Activated CD8-positive, alpha-beta memory T cell treated with anti-CD3 and anti-CD28 coated beads, Interleukin-2, amount 50 U/mL, for 1 hour (primary cell): ENCODE results near the gene ANKS1B.

Experiments
- DNase-seq: peaks from one replicate; pipeline ENCODE4 v3.0.0-alpha.2; 2020; ENCODE audit errors: extremely low read depth

ANKS1B gene

DNA sequence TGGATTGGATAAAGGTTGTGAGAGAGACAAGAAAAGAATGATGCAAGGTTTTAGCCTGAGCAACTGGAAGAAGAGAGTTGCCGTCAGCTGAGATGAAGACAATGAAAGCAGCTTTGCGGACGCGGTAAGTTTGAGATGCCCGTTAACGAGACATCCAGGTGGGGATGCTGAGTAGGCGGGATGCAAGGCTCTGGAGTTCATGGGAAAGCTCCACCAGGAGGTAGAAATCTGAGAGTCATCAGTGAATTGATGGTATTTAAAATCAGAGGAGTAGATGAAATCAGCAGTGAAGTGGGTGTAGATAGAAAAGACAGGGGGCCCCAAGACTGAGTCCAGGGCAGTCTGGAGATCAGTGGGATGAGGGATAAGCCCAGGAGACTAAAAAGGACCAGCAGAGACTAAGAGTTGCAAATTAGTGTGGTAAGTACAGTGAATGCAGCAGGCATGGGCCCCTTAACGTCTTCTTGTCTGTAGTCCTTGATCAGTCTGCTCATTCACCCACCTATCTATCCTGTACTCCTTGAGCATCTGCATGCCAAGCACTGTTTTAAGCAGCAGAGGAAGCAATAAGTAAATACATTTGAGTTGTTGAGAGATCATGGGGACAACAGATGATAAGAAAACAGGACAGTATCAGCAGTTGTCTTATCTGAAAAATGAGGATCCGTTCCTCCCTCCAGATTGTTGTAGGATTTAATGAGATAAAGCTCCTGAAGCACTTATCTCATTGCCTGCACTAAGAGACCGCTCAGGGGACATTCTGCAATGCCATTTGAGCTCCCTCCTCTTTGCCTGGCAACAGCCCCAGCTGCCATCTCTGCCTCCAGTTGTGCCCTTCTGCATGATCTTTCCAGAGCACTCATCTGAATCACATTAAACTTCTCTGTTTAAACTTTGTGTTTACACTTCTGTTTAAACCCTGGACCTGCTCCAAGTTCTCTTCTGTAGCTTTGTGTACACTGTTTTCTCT, 1248.1 kb downstream of the ANKS1B start:
- no peak for DNase-seq

GRCh38 chr12:98735821-98736220, 1248.9 kb downstream of the ANKS1B start:
- DNase-seq, result no peak

GRCh38 chr12:98733667-98734350, 1250.9 kb downstream of the ANKS1B start:
- no peak for DNase-seq

GRCh38 chr12:98730412-98730811, 1254.3 kb downstream of the ANKS1B start:
- DNase-seq, result no peak

- DNase-seq, result no peak
Measured at GRCh38 chr12:98727196-98727595, 1257.5 kb downstream of the ANKS1B start.

DNA sequence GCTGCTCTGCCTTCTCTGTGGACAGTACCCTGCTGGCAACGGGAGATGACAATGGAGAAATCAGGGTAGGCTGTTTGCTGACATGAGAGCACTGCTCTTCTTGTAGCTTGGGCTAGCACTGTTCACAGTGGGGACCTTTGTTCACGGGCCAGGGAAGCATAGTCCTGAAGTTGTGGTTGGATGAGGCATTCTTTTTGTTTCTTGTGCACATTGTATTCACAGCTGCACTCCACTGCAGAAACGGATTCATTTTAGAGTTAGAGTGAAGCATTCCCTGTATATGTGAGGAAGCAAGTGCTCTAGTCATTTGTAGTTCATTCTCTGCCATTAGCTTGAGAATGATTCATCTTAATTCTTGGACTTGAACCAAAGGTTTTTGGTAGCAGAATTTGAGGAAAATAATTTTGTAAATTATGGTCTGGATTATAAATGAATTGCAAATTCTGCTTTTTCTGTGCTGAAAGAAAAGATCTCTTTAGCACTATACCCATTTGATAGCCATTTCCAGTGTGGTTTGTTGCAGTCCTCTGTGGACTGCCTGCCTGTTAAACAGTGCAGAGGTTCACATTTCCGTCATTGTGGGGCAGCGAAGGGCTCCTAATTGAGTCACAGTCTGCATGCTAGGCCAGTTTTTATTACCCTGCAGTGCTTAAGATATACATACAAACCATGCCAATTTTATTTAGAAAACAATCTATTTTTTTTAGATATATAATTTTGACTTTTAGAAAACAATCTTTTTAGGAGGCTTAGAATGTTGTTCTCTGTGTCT, 1259.1 kb downstream of the ANKS1B start:
- DNase-seq, result no peak

GRCh38 chr12:98724384-98725155, 1260.2 kb downstream of the ANKS1B start:
- no peak for DNase-seq

GRCh38 chr12:98721204-98721702, 1263.5 kb downstream of the ANKS1B start:
- DNase-seq, result no peak

DNA sequence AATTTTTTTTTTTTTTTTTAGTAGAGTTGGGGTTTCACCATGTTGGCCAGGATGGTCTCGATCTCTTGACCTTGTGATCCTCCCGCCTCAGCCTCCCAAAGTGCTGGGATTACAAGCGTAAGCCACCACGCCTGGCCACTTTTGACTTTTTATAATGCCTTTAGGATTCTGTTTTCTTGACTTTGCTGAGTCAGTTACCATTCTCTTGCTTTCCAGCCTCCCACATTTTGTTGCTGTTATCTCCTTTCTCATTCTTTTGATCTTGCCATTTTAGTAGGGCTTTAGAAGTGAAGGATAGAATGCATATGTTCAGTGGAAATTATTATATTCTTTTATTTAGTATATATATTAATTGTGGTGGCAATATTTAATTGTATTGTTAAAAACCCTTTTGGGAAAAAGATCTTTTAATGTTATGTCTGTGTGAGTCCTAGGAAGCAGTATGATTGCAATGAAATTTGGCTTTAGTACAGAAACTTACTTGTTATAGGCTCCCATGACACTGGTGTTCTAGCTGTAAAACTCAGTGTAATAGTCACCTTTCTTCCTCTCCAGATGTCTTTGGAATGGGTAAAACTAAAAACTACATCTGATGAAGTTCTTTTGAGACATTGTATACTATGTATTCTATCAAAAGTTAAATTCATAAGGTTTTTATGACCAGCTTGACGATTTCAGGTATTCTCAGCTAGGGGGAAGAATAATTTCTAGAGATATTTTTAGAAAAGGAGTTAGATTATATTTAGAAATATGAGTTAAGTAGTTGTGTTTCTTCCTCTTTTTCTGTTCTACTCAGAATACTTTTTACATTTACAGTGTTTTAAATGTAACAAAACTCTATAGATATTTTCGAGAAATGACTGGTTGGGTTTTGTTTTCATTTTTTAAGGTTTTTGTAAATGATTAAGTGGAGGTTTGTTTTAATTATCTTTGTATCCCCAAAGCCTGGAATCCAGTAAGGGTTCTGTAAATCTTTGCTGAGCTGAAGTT, 1264.9 kb downstream of the ANKS1B start:
- no peak for DNase-seq

DNA sequence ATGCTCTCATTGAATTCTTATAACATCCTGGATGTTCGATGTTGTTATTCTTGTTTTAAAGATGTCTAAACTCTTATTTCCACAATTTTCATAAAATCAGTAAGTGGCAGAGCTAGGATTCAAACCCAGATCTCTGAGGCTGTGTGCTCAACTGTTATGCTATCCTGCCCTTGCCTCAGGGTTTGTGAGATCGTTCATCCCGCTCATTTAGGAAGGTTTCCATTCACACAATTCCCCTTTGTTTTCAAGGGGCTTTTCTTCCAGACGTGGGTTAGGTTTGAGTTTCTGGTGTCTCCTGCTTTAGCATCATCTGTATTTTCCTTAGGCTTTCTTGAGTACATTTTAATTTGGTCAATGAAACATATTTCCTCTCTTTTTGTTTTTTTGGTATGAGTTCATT, 1270.3 kb downstream of the ANKS1B start:
- DNase-seq, result no peak

GRCh38 chr12:98709022-98709421, 1275.7 kb downstream of the ANKS1B start:
- DNase-seq, result no peak

- DNase-seq, result no peak
Measured at GRCh38 chr12:98701166-98701565, 1283.6 kb downstream of the ANKS1B start.

DNA sequence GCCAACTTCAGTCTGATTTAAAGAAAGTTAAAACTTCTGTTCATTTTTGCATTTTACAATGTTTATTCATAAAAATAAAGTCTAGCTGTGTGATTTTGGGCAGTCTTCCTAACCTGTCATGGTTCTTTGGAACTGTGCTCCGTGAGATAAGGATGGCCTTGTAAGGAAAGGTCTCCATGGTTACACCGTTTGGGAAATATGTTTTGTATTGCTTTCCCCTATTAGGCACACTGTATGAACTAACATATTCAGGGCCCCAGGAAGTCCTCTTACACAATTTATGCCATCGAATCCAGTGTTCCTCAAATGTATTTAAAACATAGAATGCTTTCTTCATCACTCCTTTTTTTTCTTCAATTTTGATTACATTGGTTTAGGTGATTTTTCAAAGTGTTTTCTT, 1285.2 kb downstream of the ANKS1B start:
- DNase-seq, result no peak

GRCh38 chr12:98698603-98699463, 1285.9 kb downstream of the ANKS1B start:
- DNase-seq, result no peak

DNA sequence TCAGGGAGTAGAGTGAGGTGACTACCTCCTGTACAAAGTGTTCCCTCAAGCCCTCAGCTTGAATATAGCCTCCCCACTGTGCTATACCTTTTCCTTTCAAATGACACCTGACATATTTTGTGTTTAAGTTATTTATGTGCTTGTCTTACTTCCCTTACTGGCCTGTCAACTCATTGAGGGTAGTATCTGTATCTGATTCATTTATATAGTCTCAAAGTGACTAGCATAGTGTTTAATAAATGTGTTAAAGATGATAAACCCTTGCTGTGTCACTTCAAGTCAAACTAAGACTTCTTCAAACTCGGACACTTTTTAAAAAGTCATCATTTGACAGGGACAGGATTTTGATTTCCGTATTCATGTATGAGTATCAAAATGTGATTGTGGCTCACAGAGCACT, 1287.5 kb downstream of the ANKS1B start:
- DNase-seq, result no peak

GRCh38 chr12:98696036-98696646, 1288.6 kb downstream of the ANKS1B start:
- no peak for DNase-seq

DNA sequence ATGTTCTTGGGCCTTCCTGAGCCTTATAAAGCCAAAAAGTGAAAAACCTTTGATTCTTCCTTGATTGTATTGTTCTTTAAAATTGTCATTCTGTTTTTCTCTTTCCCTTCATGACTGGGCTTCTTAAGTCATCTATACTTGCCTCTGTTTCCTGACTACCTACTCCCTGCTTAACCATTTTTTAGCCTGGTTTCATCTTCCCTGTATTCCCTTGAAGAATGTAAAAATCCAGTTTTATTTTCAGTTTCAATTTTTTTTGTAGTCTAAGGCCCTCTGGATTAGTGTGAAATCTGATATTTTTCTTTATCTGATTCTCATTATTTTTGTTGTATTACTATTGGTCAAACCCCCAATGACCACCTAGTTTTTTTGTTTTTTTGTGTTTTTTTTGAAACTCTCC, 1293.4 kb downstream of the ANKS1B start:
- DNase-seq, result no peak

DNA sequence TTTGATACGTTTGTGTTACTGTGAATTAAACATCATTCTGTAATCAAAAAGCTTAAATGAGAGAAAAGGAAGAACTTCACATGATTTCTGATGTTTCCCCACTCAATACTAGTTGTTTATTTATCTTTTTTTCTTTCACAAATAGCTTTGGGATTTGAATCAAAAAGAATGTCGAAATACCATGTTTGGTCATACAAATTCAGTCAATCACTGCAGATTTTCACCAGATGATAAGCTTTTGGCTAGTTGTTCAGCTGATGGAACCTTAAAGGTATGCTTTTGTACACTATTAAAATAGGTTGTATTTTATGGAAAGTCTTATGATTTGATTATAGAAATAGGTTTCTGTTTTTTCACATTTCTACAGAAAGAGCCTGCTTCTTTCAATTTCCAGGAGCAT, 1298.1 kb downstream of the ANKS1B start:
- no peak for DNase-seq
